Keratinocyte (primary cell): ENCODE measurements around the gene KIF17.

Source experiments
- CTCF ChIP-seq, 3 experiments: IDR thresholded peaks in 1 of 3; conservative IDR thresholded peaks in 1 of 3; optimal IDR thresholded peaks in 1 of 3; 2 replicates in 2 of 3; 3 replicates in 1 of 3; pipeline versions ENCODE3 to v1.5.1; 2011; ENCODE audit warnings: low read length in 3 of 3, mild to moderate bottlenecking in 3 of 3, moderate library complexity in 2 of 3, control low read depth in 1 of 3, inconsistent platforms in 1 of 3; ENCODE audit not compliant: insufficient read depth in 2 of 3; ENCODE audit errors: extremely low read depth in 1 of 3
- EZH2 ChIP-seq: IDR thresholded peaks from one replicate; pipeline ENCODE4 v1.6.1; 2012; ENCODE audit warnings: inconsistent platforms, mild to moderate bottlenecking, low read length, moderate library complexity

GRCh38 chr1:20685741-20686140, 32.1 kb downstream of the KIF17 start:
- no peak for TF ChIP-seq CTCF (optimal IDR thresholded peaks at IDR 0.05 in 1 of 3, IDR thresholded peaks at IDR 0.05 in 1 of 3, conservative IDR thresholded peaks at IDR 0.05 in 1 of 3; ENCODE audit: extremely low read depth in 1 of 3, insufficient read depth in 2 of 3, low read length in 3 of 3)
- TF ChIP-seq EZH2 = no peak
